Measurements from ENCODE around the gene CCDC149.
A peak's percentile ranks its signal among the peaks of the same experiment; 100 is the strongest.

CCDC149 gene

GRCh38 chr4:24877868-24878635, 34.8 kb downstream of the CCDC149 start:
- no peaks in the 10 kb centered on the region for H3K9me3 Mint-ChIP-seq
- H3K4me1 Mint-ChIP-seq: peaks cover 8% of the 10 kb centered on the region

DNA sequence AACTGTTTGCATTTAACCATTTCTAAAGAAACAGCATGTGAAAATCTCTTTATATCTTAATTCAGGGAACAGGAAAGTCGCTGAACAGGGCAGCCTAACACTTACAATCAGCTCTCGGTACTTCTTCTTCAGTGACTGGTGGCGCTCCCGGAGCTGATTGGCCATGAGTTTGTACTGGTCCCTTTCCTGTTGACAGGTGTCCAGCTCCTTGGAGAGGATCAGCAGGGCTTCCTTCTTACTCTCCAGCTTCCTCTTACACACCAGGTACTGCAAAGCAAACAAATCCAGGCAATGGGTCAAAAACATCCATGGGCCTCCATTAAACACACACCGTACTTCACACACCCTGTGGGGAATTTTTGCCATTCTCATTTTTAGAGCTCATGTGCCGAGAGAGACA, 36.4 kb downstream of the CCDC149 start:
- H3K36me3 Mint-ChIP-seq (ENCODE audit: low read depth): peaks cover 26% of the 10 kb centered on the region
- H3K27me3 Mint-ChIP-seq (ENCODE audit: low read depth): peaks cover 3% of the 10 kb centered on the region
- H3K4me3 Mint-ChIP-seq: no peak overlapping the region
- no peak overlapping the region for H3K27ac Mint-ChIP-seq
- H3K4me1 Mint-ChIP-seq: no peaks in the 10 kb centered on the region
- TF ChIP-seq, protein P1, sequence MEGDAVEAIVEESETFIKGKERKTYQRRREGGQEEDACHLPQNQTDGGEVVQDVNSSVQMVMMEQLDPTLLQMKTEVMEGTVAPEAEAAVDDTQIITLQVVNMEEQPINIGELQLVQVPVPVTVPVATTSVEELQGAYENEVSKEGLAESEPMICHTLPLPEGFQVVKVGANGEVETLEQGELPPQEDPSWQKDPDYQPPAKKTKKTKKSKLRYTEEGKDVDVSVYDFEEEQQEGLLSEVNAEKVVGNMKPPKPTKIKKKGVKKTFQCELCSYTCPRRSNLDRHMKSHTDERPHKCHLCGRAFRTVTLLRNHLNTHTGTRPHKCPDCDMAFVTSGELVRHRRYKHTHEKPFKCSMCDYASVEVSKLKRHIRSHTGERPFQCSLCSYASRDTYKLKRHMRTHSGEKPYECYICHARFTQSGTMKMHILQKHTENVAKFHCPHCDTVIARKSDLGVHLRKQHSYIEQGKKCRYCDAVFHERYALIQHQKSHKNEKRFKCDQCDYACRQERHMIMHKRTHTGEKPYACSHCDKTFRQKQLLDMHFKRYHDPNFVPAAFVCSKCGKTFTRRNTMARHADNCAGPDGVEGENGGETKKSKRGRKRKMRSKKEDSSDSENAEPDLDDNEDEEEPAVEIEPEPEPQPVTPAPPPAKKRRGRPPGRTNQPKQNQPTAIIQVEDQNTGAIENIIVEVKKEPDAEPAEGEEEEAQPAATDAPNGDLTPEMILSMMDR (IDR thresholded peaks at IDR 0.05; ENCODE audit: unreplicated experiment in 3 of 3): no peak
- no peaks in the 10 kb centered on the region for H3K9me3 Mint-ChIP-seq

More at GRCh38 chr4:24877868-24878635, 34.8 kb downstream of the CCDC149 start:
- TF ChIP-seq, protein P1 (IDR thresholded peaks at IDR 0.05; ENCODE audit: unreplicated experiment in 3 of 3): no peak
- H3K27ac Mint-ChIP-seq: peak overlapping the region in 2 of 3 experiments; percentile 50 to 63
- H3K36me3 Mint-ChIP-seq (ENCODE audit: low read depth): peaks cover 13% of the 10 kb centered on the region
- H3K4me3 Mint-ChIP-seq: no peak overlapping the region
- H3K27me3 Mint-ChIP-seq (ENCODE audit: low read depth): peaks cover 3% of the 10 kb centered on the region

- Mint-ChIP-seq H3K9me3 (no peaks in the 10 kb centered on the region), H3K27ac (no peak overlapping the region), H3K27me3 (ENCODE audit: low read depth) (no peaks in the 10 kb centered on the region), H3K4me3 (no peak overlapping the region), H3K36me3 (ENCODE audit: low read depth) (peaks cover 42% of the 10 kb centered on the region), H3K4me1 (no peaks in the 10 kb centered on the region)
- TF ChIP-seq, protein P1 (IDR thresholded peaks at IDR 0.05; ENCODE audit: unreplicated experiment in 3 of 3): no peak
Measured at GRCh38 chr4:24872720-24873119, 40.1 kb downstream of the CCDC149 start.

DNA sequence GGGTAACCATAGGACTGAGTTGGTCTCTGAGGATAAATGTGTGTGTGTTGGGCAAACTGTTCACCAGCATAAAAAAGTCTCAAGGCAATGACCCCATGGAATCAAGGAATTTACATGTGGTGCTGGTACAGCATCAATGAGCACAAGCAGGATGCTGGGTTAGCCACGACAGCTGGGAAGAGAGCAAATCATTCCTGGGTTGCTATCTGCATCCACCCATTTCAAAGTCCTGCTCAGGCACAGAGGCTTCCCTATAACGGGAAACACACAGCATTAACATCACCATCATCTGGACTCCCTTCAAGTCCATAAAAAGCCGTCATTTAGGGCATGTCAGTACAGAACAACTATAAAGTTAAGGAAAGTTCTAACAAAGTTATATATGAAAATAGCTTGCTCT, 41.6 kb downstream of the CCDC149 start:
- Mint-ChIP-seq H3K27ac (no peak overlapping the region), H3K9me3 (peaks cover 6% of the 10 kb centered on the region), H3K36me3 (ENCODE audit: low read depth) (peaks cover 45% of the 10 kb centered on the region), H3K27me3 (ENCODE audit: low read depth) (no peaks in the 10 kb centered on the region), H3K4me3 (no peak overlapping the region), H3K4me1 (no peaks in the 10 kb centered on the region)
- TF ChIP-seq, protein P1 (IDR thresholded peaks at IDR 0.05; ENCODE audit: unreplicated experiment in 3 of 3): no peak

- Mint-ChIP-seq H3K4me3 (no peak overlapping the region), H3K36me3 (ENCODE audit: low read depth) (peaks cover 59% of the 10 kb centered on the region), H3K4me1 (no peaks in the 10 kb centered on the region), H3K27me3 (ENCODE audit: low read depth) (no peaks in the 10 kb centered on the region), H3K9me3 (peaks cover 22% of the 10 kb centered on the region), H3K27ac (no peak overlapping the region)
- TF ChIP-seq, protein P1 (IDR thresholded peaks at IDR 0.05; ENCODE audit: unreplicated experiment in 3 of 3): no peak
Measured at GRCh38 chr4:24867766-24868296, 45.0 kb downstream of the CCDC149 start.

DNA sequence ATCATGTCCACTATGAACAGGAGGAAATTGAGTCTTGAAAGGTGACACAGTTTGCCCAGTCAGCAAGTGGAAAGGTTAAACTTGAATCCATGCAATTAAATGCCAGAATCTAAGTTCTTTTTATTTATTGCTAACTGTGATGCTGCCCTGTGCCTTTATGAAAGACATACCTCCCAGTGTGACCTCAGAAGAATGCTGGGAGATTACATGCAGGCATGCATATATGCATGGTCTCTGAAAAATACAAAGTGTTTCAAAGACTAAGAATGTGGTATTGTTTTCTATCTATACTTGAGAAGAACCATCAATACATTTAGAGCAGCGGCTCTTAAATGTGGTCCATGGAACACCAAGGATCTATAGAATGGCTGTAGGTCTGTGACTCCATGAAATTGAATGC, 45.6 kb downstream of the CCDC149 start:
- no peak overlapping the region for H3K27ac Mint-ChIP-seq
- TF ChIP-seq, protein P1 (IDR thresholded peaks at IDR 0.05; ENCODE audit: unreplicated experiment in 3 of 3): no peak
- H3K4me3 Mint-ChIP-seq: no peak overlapping the region
- peaks cover 59% of the 10 kb centered on the region for H3K36me3 Mint-ChIP-seq (ENCODE audit: low read depth)
- H3K27me3 Mint-ChIP-seq (ENCODE audit: low read depth): no peaks in the 10 kb centered on the region
- H3K4me1 Mint-ChIP-seq: no peaks in the 10 kb centered on the region
- peaks cover 27% of the 10 kb centered on the region for H3K9me3 Mint-ChIP-seq
